Fibroblast of pulmonary artery (primary cell): ENCODE results near the gene SMARCAD1.

ENCODE experiments used
- DNase-seq: peaks from one replicate; pipeline ENCODE4 v3.0.0-alpha.2; 2010; ENCODE audit warnings: low read depth
- H3K4me3 ChIP-seq: replicated peaks from 2 replicates; pipeline ENCODE4 v1.5.1; 2011; ENCODE audit warnings: low read depth, mild to moderate bottlenecking, control low read depth, low read length, moderate library complexity
- CTCF ChIP-seq: IDR thresholded peaks from 2 replicates; pipeline ENCODE4 v1.5.1; 2011; ENCODE audit warnings: mild to moderate bottlenecking, control low read depth, low read length, inconsistent platforms; ENCODE audit errors: missing control alignments

Gene SMARCAD1

GRCh38 chr4:94262163-94263016 is 54.7 kb downstream of the SMARCAD1 start:
- no peak for TF ChIP-seq CTCF
- peak; percentile 3 for DNase-seq
- H3K4me3 ChIP-seq, result no peak overlapping the region

DNA sequence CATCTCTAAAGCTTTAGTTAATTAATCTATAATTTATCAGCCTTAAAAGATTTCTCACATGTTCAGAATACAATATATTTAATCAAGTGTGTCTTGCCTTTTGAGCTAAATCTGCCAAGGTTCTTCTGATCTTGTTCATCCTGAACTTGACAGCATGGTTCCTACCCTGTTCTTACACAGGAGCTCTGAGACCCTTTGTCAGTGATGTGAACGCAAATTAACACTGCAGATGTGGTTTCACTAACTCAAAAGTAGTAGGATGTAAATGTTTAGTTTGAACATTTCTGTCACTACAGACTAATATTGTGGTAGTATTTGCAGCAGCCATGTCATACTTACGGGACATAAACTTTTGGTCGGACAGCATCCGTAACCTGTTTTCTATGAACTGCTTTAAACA is 59.4 kb downstream of the SMARCAD1 start:
- no peak overlapping the region for H3K4me3 ChIP-seq
- DNase-seq, result no peak
- TF ChIP-seq CTCF, result no peak

DNA sequence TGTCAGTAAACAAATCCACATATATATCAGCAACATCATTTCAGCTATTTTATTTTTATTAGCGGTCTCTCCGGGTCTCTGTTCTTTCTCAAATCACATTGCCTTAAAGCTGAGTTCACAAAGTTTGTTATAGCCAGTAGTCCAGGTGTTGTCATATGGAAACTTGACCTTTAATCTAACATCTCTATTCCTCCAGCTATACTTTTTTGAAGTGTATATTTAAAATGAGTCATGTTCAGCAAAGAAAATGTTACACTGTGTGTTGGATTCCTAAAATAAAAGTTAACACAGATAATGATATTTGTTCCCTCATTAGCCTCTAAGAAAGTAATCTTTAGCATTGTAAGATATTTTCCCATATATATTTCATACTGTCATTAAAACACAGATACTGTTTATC is 63.6 kb downstream of the SMARCAD1 start:
- no peak for TF ChIP-seq CTCF
- H3K4me3 ChIP-seq, result no peak overlapping the region
- no peak for DNase-seq

DNA sequence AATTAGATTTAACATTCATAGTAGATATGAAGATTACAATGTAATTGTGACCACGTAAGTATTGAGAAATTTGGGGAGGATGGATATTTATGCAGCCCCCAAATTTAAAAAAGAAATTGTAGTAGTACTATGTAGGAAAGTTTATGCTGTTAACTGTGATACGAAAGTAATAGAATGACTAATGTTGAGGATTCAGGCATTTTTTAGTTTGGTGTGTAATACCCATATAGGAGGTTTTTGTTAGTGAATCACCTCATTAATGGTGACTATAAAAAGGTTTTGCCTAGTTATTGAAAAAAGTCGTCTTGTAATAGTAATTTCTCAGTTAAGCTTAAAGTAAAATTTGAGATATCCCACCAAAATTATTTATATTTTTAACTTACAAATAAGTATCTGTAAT is 67.2 kb downstream of the SMARCAD1 start:
- TF ChIP-seq CTCF, result no peak
- no peak overlapping the region for H3K4me3 ChIP-seq
- DNase-seq, result no peak

GRCh38 chr4:94276204-94276603 is 68.5 kb downstream of the SMARCAD1 start:
- no peak overlapping the region for H3K4me3 ChIP-seq
- no peak for DNase-seq
- no peak for TF ChIP-seq CTCF

GRCh38 chr4:94277534-94277933 is 69.9 kb downstream of the SMARCAD1 start:
- H3K4me3 ChIP-seq, result no peak overlapping the region

More at GRCh38 chr4:94277534-94277933, 69.9 kb downstream of the SMARCAD1 start:
- no peak for TF ChIP-seq CTCF
- DNase-seq, result no peak
